HEK293T (cell line): ENCODE measurements around the gene ARHGAP6.

ENCODE experiments used
- CTCF ChIA-PET: fragments of 350-600 bp; formaldehyde crosslinking; extraction: SDS; loops from one replicate; lab custom pipeline; 2021; ENCODE audit warnings: antibody characterized with exemption, inconsistent platforms; lab: Yijun Ruan, JAX
- POLR2A ChIA-PET: fragments of 350-600 bp; formaldehyde crosslinking; extraction: SDS; loops from one replicate; lab custom pipeline; 2020; ENCODE audit warnings: antibody characterized with exemption, inconsistent platforms; lab: Yijun Ruan, JAX
- DNase-seq: peaks from one replicate; pipeline ENCODE4 v3.0.0; 2012; ENCODE audit warnings: mixed read lengths; ENCODE audit errors: extremely low spot score
- ARNT ChIP-seq: fragments of 450-650 bp; IDR thresholded peaks from 2 replicates; pipeline ENCODE4 v1.6.1; 2017; ENCODE audit warnings: mild to moderate bottlenecking
- BHLHE40 ChIP-seq: fragments of 450-650 bp; IDR thresholded peaks from 2 replicates; pipeline ENCODE4 v1.6.1; 2016; ENCODE audit warnings: mild to moderate bottlenecking, moderate library complexity, borderline replicate concordance
- CTBP1 ChIP-seq: fragments of 450-650 bp; IDR thresholded peaks from 2 replicates; pipeline ENCODE4 v1.6.1; 2016; ENCODE audit warnings: borderline replicate concordance
- ELF4 ChIP-seq: fragments of 450-650 bp; IDR thresholded peaks from 2 replicates; pipeline ENCODE4 v1.6.1; 2017; ENCODE audit warnings: antibody characterized with exemption
- FOXA1 ChIP-seq: fragments of 450-650 bp; IDR thresholded peaks from 2 replicates; pipeline ENCODE4 v1.6.1; 2016; ENCODE audit warnings: mild to moderate bottlenecking
- FOXK2 ChIP-seq: fragments of 450-650 bp; IDR thresholded peaks from 2 replicates; pipeline ENCODE4 v1.6.1; 2016; ENCODE audit warnings: mild to moderate bottlenecking
- FOXM1 ChIP-seq: fragments of 450-650 bp; IDR thresholded peaks from 2 replicates; pipeline ENCODE4 v1.6.1; 2017; ENCODE audit warnings: mild to moderate bottlenecking, borderline replicate concordance
- HDGF ChIP-seq: fragments of 450-650 bp; IDR thresholded peaks from 2 replicates; pipeline ENCODE4 v1.6.1; 2017; ENCODE audit warnings: antibody characterized with exemption, borderline replicate concordance
- L3MBTL2 ChIP-seq: fragments of 450-650 bp; conservative IDR thresholded peaks from 2 replicates; pipeline ENCODE4 v1.6.1; 2016; ENCODE audit warnings: mild to moderate bottlenecking
- LEF1 ChIP-seq: fragments of 450-650 bp; IDR thresholded peaks from 2 replicates; pipeline ENCODE4 v1.6.1; 2017; ENCODE audit warnings: mild to moderate bottlenecking, borderline replicate concordance
- NFRKB ChIP-seq: fragments of 450-650 bp; IDR thresholded peaks from 2 replicates; pipeline ENCODE4 v1.6.1; 2016; ENCODE audit warnings: mild to moderate bottlenecking, moderate library complexity
- PKNOX1 ChIP-seq: fragments of 450-650 bp; IDR thresholded peaks from 2 replicates; pipeline ENCODE4 v1.6.1; 2016
- SP1 ChIP-seq: fragments of 450-650 bp; IDR thresholded peaks from 2 replicates; pipeline ENCODE4 v1.6.1; 2017
- SUZ12 ChIP-seq: fragments of 450-650 bp; IDR thresholded peaks from 2 replicates; pipeline ENCODE4 v1.6.1; 2016; ENCODE audit warnings: mild to moderate bottlenecking
- TARDBP ChIP-seq: fragments of 450-650 bp; IDR thresholded peaks from 2 replicates; pipeline ENCODE4 v1.6.1; 2016
- ZNF384 ChIP-seq: fragments of 450-650 bp; IDR thresholded peaks from 2 replicates; pipeline ENCODE4 v1.6.1; 2016

Gene ARHGAP6

GRCh38 chrX:11664211-11665167, 1.2 kb downstream of the ARHGAP6 start:
- ChIA-PET CTCF (interaction anchor here (3.0 kb wide), 1 partner anchor 14 kb away, joined by 7 read pairs; no protein-coding TSS in a partner anchor), POLR2A (no interaction called here)
- DNase-seq, result no peak
- no peak for TF ChIP-seq LEF1
- TF ChIP-seq ELF4, result no peak
- TF ChIP-seq SP1, result no peak
- no peak for TF ChIP-seq CTBP1

GRCh38 chrX:11663875-11664210, 1.9 kb downstream of the ARHGAP6 start:
- CTCF ChIA-PET, result no interaction called here
- POLR2A ChIA-PET, result no interaction called here
- DNase-seq, result no peak
- TF ChIP-seq BHLHE40 (no peak), FOXM1 (no peak), ELF4 (no peak), PKNOX1 (no peak), LEF1 (no peak), HDGF (no peak), FOXK2 (no peak), ZNF384 (no peak), SUZ12 (no peak), NFRKB (no peak), CTBP1 (no peak), ARNT (no peak), SP1 (no peak), TARDBP (no peak), FOXA1 (no peak), L3MBTL2 (no peak)

GRCh38 chrX:11655282-11656015, 10.3 kb downstream of the ARHGAP6 start:
- CTCF ChIA-PET, result no interaction called here
- TF ChIP-seq CTBP1, result no peak
- TF ChIP-seq FOXA1, result no peak
- no peak for TF ChIP-seq HDGF
- TF ChIP-seq ZNF384, result no peak
- TF ChIP-seq FOXM1, result no peak
- TF ChIP-seq ELF4, result no peak
- no peak for TF ChIP-seq PKNOX1
- TF ChIP-seq LEF1, result no peak
- no peak for TF ChIP-seq FOXK2
- no peak for TF ChIP-seq L3MBTL2
- no peak for TF ChIP-seq TARDBP
- TF ChIP-seq BHLHE40, result no peak
- no peak for TF ChIP-seq NFRKB
- TF ChIP-seq ARNT, result no peak
- TF ChIP-seq SP1, result no peak
- no peak for TF ChIP-seq SUZ12
- POLR2A ChIA-PET, result no interaction called here
- DNase-seq, result no peak

- POLR2A ChIA-PET, result no interaction called here
- TF ChIP-seq PKNOX1, result no peak
- TF ChIP-seq ELF4, result no peak
Observed at GRCh38 chrX:11648705-11649519, 16.8 kb downstream of the ARHGAP6 start.

GRCh38 chrX:11647138-11647537, 18.6 kb downstream of the ARHGAP6 start:
- POLR2A ChIA-PET, result no interaction called here
- no peak for TF ChIP-seq ZNF384
- no peak for TF ChIP-seq SP1
- TF ChIP-seq PKNOX1, result no peak
- no peak for TF ChIP-seq BHLHE40
- TF ChIP-seq LEF1, result no peak
- no peak for TF ChIP-seq NFRKB
- no peak for TF ChIP-seq SUZ12
- no peak for TF ChIP-seq TARDBP
- no peak for TF ChIP-seq CTBP1
- no peak for TF ChIP-seq FOXK2
- TF ChIP-seq ELF4, result no peak
- TF ChIP-seq FOXA1, result no peak
- TF ChIP-seq L3MBTL2, result no peak
- CTCF ChIA-PET, result no interaction called here
- DNase-seq, result no peak

More at GRCh38 chrX:11648705-11649519, 16.8 kb downstream of the ARHGAP6 start:
- no peak for DNase-seq
- CTCF ChIA-PET, result no interaction called here
